Karpas-422 (cell line): ENCODE results near the gene PTGS1. TPM values are rescaled to one million over a fixed set of nuclear protein-coding genes. Genes with fewer than 3 reads are reported as not detected.

Experiments used
- DNase-seq: peaks from one replicate; pipeline ENCODE4 v3.0.0-alpha.2; 2015
- H2AFZ ChIP-seq: fragments of 200-600 bp; sonication (generic); 2 replicates; pipeline ENCODE4 v1.6.1; 2014; ENCODE audit warnings: antibody characterized with exemption, low read length, mixed read lengths
- H3K27ac ChIP-seq: fragments of 200-600 bp; sonication (generic); 2 replicates; pipeline ENCODE4 v1.5.1; 2014; ENCODE audit warnings: mild to moderate bottlenecking, low read length, moderate library complexity
- H3K27me3 ChIP-seq: fragments of 200-600 bp; sonication (generic); 2 replicates; pipeline ENCODE4 v1.6.1; 2014; ENCODE audit warnings: low read length, mixed read lengths
- H3K36me3 ChIP-seq: fragments of 200-600 bp; sonication (generic); 2 replicates; pipeline ENCODE4 v1.6.1; 2014; ENCODE audit warnings: low read length, mixed read lengths; ENCODE audit not compliant: insufficient read depth
- H3K4me1 ChIP-seq: fragments of 200-600 bp; sonication (generic); 2 replicates; pipeline ENCODE4 v1.6.1; 2014; ENCODE audit warnings: mild to moderate bottlenecking, low read length, mixed read lengths
- H3K4me2 ChIP-seq: fragments of 200-600 bp; sonication (generic); 2 replicates; pipeline ENCODE4 v1.6.1; 2014; ENCODE audit warnings: low read length, low read depth, mild to moderate bottlenecking; ENCODE audit not compliant: poor library complexity, severe bottlenecking
- H3K4me3 ChIP-seq: fragments of 200-600 bp; sonication (generic); 2 replicates; pipeline ENCODE4 v1.5.1; 2014; ENCODE audit warnings: mild to moderate bottlenecking, antibody characterized with exemption, low read length, mixed read lengths
- H3K79me2 ChIP-seq: fragments of 200-600 bp; sonication (generic); 2 replicates; pipeline ENCODE4 v1.6.1; 2014; ENCODE audit warnings: mild to moderate bottlenecking, low read length, mixed read lengths
- H3K9ac ChIP-seq: fragments of 200-600 bp; sonication (generic); 2 replicates; pipeline ENCODE4 v1.6.0; 2014; ENCODE audit warnings: low read length
- H3K9me2 ChIP-seq: fragments of 200-600 bp; sonication (generic), shearing (Covaris generic); replicated peaks from 2 replicates; pipeline ENCODE4 v1.6.0; 2014; ENCODE audit warnings: mild to moderate bottlenecking, low read length, moderate library complexity; ENCODE audit not compliant: insufficient read depth
- H3K9me3 ChIP-seq: fragments of 300-700, 200-600 bp; sonication (generic); 2 replicates; pipeline ENCODE4 v1.6.1; 2014; ENCODE audit warnings: low read length, mixed read lengths
- H4K20me1 ChIP-seq: fragments of 200-600 bp; sonication (generic); 2 replicates; pipeline ENCODE4 v1.6.1; 2014; ENCODE audit warnings: mild to moderate bottlenecking, antibody characterized with exemption, low read length, low read depth; ENCODE audit not compliant: insufficient read depth
- total RNA-seq: library from RNA; depleted of rRNA; stranded (reverse); fragments of >200 nt; shearing (Covaris generic); gene quantifications from 2 replicates; pipeline ENCODE4 v1.2.3, GENCODE V29; 2014; ENCODE audit warnings: low replicate concordance

PTGS1 gene
- total RNA-seq, 1 experiment from 2014 or later = not detected

DNA sequence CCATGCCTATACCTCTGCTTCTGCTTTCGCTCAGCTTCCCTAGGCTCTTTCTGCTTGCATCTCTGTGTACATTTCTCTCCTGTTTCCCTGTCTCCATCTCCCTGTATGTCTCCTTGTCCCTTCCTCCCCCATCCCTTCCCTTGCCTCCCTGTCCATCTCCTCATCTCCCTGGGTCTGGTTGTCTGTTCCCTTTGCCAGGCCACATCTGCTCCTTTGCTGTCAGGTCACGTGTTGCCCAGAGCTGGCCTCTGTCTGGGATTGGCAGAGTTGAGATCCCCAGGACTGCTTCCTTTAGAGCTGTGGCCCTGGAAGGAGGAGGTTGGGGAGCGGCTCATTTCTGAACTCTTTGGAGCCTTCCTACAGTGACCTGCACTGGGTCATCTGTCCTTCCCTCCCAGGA lies 31.8 kb upstream of the PTGS1 start:
- Histone ChIP-seq H3K79me2 (no peaks in the 10 kb centered on the region), H3K4me1 (peaks cover 11% of the 10 kb centered on the region), H3K9me3 (no peaks in the 10 kb centered on the region), H3K27me3 (peaks cover 2% of the 10 kb centered on the region; the same call in 1 of the 2 replicates), H3K4me3 (no peak overlapping the region), H3K27ac (no peak overlapping the region), H3K36me3 (no peaks in the 10 kb centered on the region), H3K9ac (no peak overlapping the region), H4K20me1 (no peaks in the 10 kb centered on the region), H3K4me2 (no peak overlapping the region), H3K9me2 (no peaks in the 10 kb centered on the region), H2AFZ (no peak overlapping the region)
- no peak for DNase-seq

DNA sequence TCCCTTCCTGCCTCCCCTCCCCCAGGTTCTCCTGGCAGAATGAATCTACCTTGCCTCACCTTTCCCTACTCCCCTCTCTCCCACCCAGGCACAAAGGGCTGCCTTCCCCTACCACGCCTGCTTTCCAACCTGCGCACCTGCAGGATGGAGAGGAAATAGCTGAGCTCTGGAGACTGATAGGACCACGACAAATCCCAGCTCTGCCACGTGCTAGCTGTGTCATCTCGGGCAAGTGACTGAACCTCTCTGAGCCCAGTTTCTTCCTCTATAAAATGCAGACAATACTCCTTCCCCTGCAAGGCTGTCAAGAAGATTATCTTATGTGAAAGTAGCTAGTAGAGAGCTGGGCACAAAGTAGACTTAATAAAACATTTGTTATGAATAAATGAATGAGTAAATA lies 31.2 kb upstream of the PTGS1 start:
- no peak overlapping the region for H3K4me2 ChIP-seq
- no peaks in the 10 kb centered on the region for H3K9me2 ChIP-seq
- no peak overlapping the region for H3K9ac ChIP-seq
- H3K27ac ChIP-seq = no peak overlapping the region
- H2AFZ ChIP-seq = no peak overlapping the region
- H3K27me3 ChIP-seq = peaks cover 2% of the 10 kb centered on the region; the same call in 1 of the 2 replicates
- no peak for DNase-seq
- peaks cover 11% of the 10 kb centered on the region for H3K4me1 ChIP-seq
- H4K20me1 ChIP-seq = no peaks in the 10 kb centered on the region
- no peaks in the 10 kb centered on the region for H3K79me2 ChIP-seq
- no peaks in the 10 kb centered on the region for H3K36me3 ChIP-seq
- H3K9me3 ChIP-seq = no peaks in the 10 kb centered on the region
- H3K4me3 ChIP-seq = no peak overlapping the region

DNA sequence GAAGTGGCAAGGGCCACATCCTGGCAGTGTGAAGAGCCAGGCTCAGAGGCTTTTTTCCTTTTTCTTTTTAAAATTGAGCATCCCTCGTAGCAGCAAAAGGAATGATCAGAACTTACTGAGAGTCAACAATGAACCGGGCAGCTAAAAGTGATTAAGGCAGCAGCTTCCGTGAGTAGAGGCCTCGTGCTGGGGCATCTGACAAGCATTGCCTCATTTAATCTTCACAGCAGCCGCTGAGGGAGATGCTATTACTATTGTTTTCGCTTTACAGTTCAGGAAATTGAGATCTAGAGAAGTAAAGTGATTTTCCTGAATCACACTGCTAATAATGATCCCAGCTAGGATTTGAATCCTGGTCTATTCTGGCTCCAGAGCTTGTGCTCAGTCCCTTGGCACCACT lies 30.7 kb upstream of the PTGS1 start:
- H3K36me3 ChIP-seq = no peaks in the 10 kb centered on the region
- peaks cover 2% of the 10 kb centered on the region; the same call in 1 of the 2 replicates for H3K27me3 ChIP-seq
- H3K27ac ChIP-seq = no peak overlapping the region
- no peaks in the 10 kb centered on the region for H3K9me3 ChIP-seq
- no peak for DNase-seq
- no peak overlapping the region for H3K4me2 ChIP-seq
- H2AFZ ChIP-seq = no peak overlapping the region
- no peaks in the 10 kb centered on the region for H3K9me2 ChIP-seq
- H4K20me1 ChIP-seq = no peaks in the 10 kb centered on the region
- peaks cover 11% of the 10 kb centered on the region for H3K4me1 ChIP-seq
- no peaks in the 10 kb centered on the region for H3K79me2 ChIP-seq
- no peak overlapping the region for H3K4me3 ChIP-seq
- H3K9ac ChIP-seq = no peak overlapping the region

DNA sequence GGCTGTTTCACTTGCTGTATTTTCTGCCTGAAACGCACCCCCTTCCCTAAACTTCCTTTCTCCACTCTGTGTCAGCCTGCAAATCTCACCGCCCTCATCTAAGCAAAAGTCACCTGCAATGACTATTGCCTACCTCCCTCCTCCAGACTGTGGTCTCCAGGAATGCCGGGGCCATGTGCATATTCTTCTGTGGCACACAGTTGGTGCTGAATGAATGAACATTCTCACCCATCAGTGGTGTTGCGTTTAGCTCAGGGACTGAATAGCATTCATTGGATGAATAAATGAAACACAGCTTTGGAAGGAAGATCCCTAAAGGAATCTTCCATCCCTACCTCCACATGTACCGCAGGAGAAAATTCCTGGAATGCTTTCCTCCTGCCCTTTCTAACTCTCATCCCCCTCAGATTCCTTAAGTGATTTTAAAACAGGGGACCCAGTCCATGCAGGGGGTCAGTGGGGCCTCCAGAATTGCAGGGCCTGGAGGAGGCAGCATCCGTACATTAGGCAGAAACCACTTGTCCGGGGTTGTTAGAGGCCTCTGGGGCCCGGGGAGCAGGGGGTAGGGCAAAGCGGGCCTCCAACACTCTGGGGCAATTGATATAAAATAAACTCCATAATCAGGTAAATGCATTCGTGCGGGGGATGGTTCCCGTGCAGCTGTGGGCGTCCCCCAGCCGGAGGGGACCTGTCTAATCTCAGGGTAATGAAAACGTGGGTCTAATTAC lies 28.3 kb upstream of the PTGS1 start:
- no peaks in the 10 kb centered on the region for H3K79me2 ChIP-seq
- peaks cover 2% of the 10 kb centered on the region; the same call in 1 of the 2 replicates for H3K27me3 ChIP-seq
- H4K20me1 ChIP-seq = no peaks in the 10 kb centered on the region
- no peak overlapping the region for H2AFZ ChIP-seq
- H3K27ac ChIP-seq = no peak overlapping the region
- H3K9me3 ChIP-seq = no peaks in the 10 kb centered on the region
- H3K36me3 ChIP-seq = no peaks in the 10 kb centered on the region
- H3K4me1 ChIP-seq = peaks cover 11% of the 10 kb centered on the region
- H3K9me2 ChIP-seq = no peaks in the 10 kb centered on the region
- no peak overlapping the region for H3K9ac ChIP-seq
- no peak for DNase-seq
- H3K4me2 ChIP-seq = no peak overlapping the region
- H3K4me3 ChIP-seq = no peak overlapping the region

DNA sequence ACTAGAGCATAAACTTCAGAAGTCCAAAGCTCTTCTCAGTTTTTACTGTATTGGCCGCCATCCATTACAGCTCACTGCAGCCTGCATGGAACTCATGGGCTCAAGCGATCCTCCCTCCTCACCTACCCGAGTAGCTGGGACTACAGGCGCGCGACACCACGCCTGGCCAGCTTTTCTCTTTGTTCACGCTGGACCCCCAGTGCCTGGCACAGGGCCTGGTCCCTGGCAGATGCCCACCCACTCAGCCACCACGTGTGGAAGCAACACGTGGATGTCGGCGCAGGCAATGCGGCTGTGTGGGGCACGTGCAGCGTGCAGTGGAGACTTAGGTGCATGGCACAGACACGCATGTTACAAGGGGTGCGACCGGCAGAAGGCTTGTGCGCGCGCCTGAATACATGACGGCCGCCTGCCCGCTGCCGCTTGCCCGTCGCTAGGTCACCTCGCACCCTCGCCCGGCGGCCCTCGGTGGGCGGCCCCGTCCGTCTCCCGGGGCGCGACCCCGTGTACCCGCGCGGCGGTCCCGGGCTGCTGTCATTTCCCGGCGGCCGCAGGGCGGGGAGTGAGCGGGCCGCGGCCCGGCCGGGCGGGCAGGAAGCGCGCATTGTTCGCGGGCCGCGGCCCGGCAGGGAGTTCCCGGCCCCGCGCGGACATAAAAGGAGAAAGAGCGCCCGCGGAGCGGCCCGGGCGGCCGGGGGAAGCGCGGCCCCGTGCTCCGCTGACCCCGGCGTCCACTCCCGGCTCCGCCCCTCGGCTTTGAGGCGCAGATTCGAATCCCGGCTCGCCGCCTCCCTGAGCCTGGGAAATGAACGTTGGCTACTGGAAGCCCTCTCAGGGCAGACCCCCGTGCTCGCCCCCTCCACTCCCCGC lies 24.1 kb upstream of the PTGS1 start:
- H3K36me3 ChIP-seq = no peaks in the 10 kb centered on the region
- DNase-seq = peak; percentile 64
- H3K27ac ChIP-seq = no peak overlapping the region
- H3K4me3 ChIP-seq = peak overlapping the region; percentile 70; the same call in 1 of the 2 replicates
- H3K4me1 ChIP-seq = peaks cover 11% of the 10 kb centered on the region
- no peaks in the 10 kb centered on the region for H4K20me1 ChIP-seq
- no peaks in the 10 kb centered on the region for H3K27me3 ChIP-seq
- peak overlapping the region; percentile 73 for H3K4me2 ChIP-seq
- H3K79me2 ChIP-seq = no peaks in the 10 kb centered on the region
- no peaks in the 10 kb centered on the region for H3K9me3 ChIP-seq
- no peaks in the 10 kb centered on the region for H3K9me2 ChIP-seq
- peak overlapping the region; percentile 70; the same call in 1 of the 2 replicates for H2AFZ ChIP-seq
- peak overlapping the region; percentile 67 for H3K9ac ChIP-seq

DNA sequence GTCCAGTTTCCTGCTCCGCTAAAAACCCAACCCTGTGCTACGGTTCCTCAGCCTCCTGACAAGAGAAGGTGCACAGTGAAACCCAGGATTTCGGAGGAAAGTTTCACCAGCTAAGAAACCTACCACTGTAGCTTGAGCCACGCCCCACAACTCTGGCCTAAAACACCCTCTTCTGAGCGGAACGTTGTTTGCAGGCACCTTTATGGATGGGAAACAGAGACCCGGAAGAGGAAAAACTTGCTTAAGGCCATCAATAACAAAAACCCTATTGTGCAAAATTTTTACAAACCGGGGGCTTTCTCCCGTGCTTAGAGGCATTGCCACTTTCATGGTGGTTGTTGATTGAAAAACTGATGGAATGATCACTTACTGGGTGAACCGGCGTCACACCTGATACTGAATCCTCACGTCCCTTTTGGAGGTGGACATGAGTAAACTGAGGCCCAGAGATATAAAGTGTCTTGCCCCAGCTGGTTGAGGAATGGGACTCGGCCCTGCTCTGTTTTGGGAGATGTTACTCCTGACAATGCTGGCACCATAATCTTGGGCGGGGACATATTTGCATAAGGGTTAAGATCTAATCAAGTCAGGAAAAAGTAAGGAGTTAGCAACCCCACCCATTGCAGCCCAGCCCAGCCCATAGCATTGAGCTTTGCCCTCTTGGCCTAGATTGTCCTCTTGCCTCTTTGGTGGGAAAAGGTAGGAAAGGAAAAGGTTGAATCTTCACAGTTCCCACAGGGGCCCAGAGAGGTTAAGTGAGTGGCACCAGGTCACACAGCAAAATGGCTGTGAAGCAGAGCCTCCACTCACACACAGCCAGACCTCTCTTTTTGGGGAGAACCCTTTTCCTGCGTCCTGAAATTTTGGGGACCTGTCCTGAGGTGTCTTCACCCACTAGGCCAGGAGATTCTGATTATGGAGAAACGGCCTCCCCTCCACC lies 23.2 kb upstream of the PTGS1 start:
- peak overlapping the region; percentile 67 for H3K9ac ChIP-seq
- no peaks in the 10 kb centered on the region for H3K79me2 ChIP-seq
- H3K27me3 ChIP-seq = no peaks in the 10 kb centered on the region
- no peaks in the 10 kb centered on the region for H3K9me2 ChIP-seq
- peak overlapping the region; percentile 73 for H3K4me2 ChIP-seq
- peak overlapping the region; percentile 69; the same call in 1 of the 2 replicates for H2AFZ ChIP-seq
- H4K20me1 ChIP-seq = no peaks in the 10 kb centered on the region
- H3K36me3 ChIP-seq = no peaks in the 10 kb centered on the region
- H3K4me1 ChIP-seq = peaks cover 11% of the 10 kb centered on the region
- H3K9me3 ChIP-seq = no peaks in the 10 kb centered on the region
- no peak overlapping the region for H3K27ac ChIP-seq
- peak; percentile 54 for DNase-seq
- peak overlapping the region; percentile 70; the same call in 1 of the 2 replicates for H3K4me3 ChIP-seq

DNA sequence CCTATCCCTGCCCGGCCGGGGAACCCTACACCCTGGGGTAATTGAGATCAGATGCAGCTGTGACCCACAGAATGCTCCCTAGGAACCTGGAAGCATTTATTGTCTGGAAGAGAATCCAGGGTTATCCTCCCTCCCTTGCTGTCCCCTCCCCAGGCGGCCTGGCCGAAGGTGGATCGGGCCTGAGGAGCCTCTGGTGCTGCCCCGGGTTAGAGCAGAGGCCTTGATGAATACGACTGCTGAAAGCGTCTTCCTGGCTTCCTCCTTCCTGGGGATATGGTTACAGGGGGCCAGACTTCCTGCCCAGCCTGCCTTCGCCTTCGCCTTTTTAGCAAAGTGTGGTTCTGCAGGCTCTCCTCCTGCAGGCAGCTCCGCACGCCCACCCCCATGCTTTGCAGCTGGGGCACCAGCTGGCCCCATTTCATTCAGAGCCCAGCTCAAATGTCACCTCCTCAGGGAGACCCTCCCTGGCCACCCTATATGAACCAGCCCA lies 22.5 kb upstream of the PTGS1 start:
- Histone ChIP-seq H3K4me2 (no peak overlapping the region), H3K27me3 (no peaks in the 10 kb centered on the region), H4K20me1 (no peaks in the 10 kb centered on the region), H3K79me2 (no peaks in the 10 kb centered on the region), H3K4me1 (peaks cover 11% of the 10 kb centered on the region), H3K9me3 (no peaks in the 10 kb centered on the region), H3K9ac (no peak overlapping the region), H2AFZ (no peak overlapping the region), H3K36me3 (no peaks in the 10 kb centered on the region), H3K9me2 (no peaks in the 10 kb centered on the region), H3K4me3 (no peak overlapping the region), H3K27ac (no peak overlapping the region)
- DNase-seq = no peak
